ENCODE measurements around the gene SPSB2. TPM values are rescaled to one million over a fixed set of nuclear protein-coding genes. Genes with fewer than 3 reads are reported as not detected.
A peak's percentile ranks its signal among the peaks of the same experiment; 100 is the strongest.

The SPSB2 gene
- total and polyA plus RNA-seq, 9 of the 15 experiments (the other 6 are each of a cell fraction or from before 2014, with no cell fraction given) = 0.10 to 10.6 (median 1.9) TPM

GRCh38 chr12:6825398-6826124 lies 47.5 kb downstream of the SPSB2 start (continued):
- TF ChIP-seq ZFP36 (IDR thresholded peaks at IDR 0.05; ENCODE audit: low read depth, low read length, partially characterized antibody) (no peak), ZNF764 (CRISPR knock-in tag; IDR thresholded peaks at IDR 0.05; ENCODE audit: low read depth) (no peak), CC2D1A (IDR thresholded peaks at IDR 0.05) (peak; percentile 62; the same call in 1 of the 2 replicates), CBFA2T2 (conservative IDR thresholded peaks at IDR 0.05) (no peak), TFAP4 (CRISPR knock-in tag; IDR thresholded peaks at IDR 0.05; ENCODE audit: borderline replicate concordance) (peak; percentile 51; the same call in 1 of the 2 replicates), KLF13 (tag; IDR thresholded peaks at IDR 0.05; ENCODE audit: borderline replicate concordance, low read depth) (no peak), ZNF785 (CRISPR knock-in tag; IDR thresholded peaks at IDR 0.05) (no peak), ZNF395 (CRISPR knock-in tag; IDR thresholded peaks at IDR 0.05) (0 out of 2 replicates have a peak, but pooled peaks have one; percentile 30), FOXO4 (CRISPR knock-in tag; IDR thresholded peaks at IDR 0.05) (no peak), IRF1 (CRISPR knock-in tag; IDR thresholded peaks at IDR 0.05; ENCODE audit: borderline replicate concordance) (no peak), STAG1 (CRISPR knock-in tag; IDR thresholded peaks at IDR 0.05; ENCODE audit: borderline replicate concordance) (peak; percentile 43; the same call in 1 of the 2 replicates), NFRKB (IDR thresholded peaks at IDR 0.05; ENCODE audit: low read depth) (no peak), ZNF121 (CRISPR knock-in tag; conservative IDR thresholded peaks at IDR 0.05) (no peak), SMC3 (conservative IDR thresholded peaks at IDR 0.05; ENCODE audit: insufficient read depth, low read depth, low read length) (peak; percentile 73), RBFOX2 (IDR thresholded peaks at IDR 0.05; ENCODE audit: low read depth, low read length) (no peak), NRF1 (conservative IDR thresholded peaks at IDR 0.05 in 1 of 2, IDR thresholded peaks at IDR 0.05 in 1 of 2) (peak in 1 of 2 experiments; percentile 34; a peak in 1 of 4 replicates), POLR2AphosphoS2 (IDR thresholded peaks at IDR 0.05; ENCODE audit: low read length) (no peak), DEAF1 (CRISPR knock-in tag; IDR thresholded peaks at IDR 0.05) (peak; percentile 41), CTBP1 (IDR thresholded peaks at IDR 0.05; ENCODE audit: borderline replicate concordance) (peak; percentile 84), FOXJ2 (tag; IDR thresholded peaks at IDR 0.05) (no peak)

Data from K562 (cell line).